ENCODE measurements around the gene AP2A2. TPM values are rescaled to one million over a fixed set of nuclear protein-coding genes. Genes with fewer than 3 reads are reported as not detected.

Gene AP2A2
- total and polyA plus RNA-seq, 2 of the 4 experiments (the other 2 are of a cell fraction), result 19.9 to 49.0 TPM

DNA sequence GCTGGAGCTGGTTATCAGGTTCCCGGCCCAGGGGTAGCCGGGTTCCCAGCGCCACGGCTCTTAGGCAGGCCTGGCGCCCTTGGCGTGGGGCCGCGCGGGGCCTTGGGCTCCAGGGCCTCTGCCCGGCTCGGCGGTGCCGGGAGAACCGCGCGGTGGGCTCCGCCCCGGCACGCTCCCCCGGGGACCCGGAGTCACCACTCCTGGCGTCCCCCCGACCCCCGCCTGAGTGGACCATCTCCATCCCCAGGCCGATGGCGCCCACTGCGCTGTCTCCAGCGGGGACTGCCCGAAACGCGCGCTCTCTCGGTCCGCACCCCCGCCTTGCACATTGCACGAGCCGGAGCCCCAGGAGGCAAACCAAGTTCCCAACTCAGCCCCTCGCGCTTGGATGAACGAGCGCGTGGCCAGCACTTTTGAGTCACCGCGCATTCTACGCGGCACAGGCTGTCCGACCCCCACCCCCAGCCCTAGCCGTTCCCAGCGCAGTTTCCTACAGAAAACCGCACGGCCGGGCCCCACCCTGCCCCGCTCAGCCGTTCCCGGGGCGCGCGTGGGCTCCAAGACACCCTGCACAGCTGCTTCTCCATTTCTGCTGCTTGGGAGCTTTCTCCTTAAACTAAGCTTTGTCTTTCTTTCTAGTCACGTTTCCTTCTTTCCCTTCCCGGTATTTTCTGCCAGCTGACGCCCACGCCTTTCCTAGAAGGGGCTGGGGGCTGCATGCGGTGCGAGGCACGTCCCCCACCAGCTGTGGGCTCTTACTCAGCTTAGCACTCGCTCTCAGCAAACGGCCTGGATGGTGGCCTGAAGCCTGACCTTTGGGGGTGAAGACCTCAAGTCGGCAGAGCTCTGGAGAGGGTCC lies 14.4 kb upstream of the AP2A2 start:
- in situ Hi-C loops (cut with MboI; ENCODE audit: low sequenced_read_pairs), result no loop called here

More for the DNA sequence above, 14.4 kb upstream of the AP2A2 start:
- Histone ChIP-seq H2BK15ac (ENCODE audit: low read depth, low read length) (peak overlapping the region; percentile 34; the same call in 1 of the 3 replicates), H4K91ac (ENCODE audit: insufficient read depth, low read depth, low read length) (peak overlapping the region; percentile 63), H2BK5ac (ENCODE audit: low read depth, low read length, poor library complexity, severe bottlenecking) (peak overlapping the region; percentile 44), H3K18ac (ENCODE audit: low read depth, low read length) (peak overlapping the region; percentile 7; the same call in 1 of the 2 replicates), H2BK20ac (ENCODE audit: low read depth, low read length) (no peak overlapping the region), H3K27ac (ENCODE audit: insufficient read depth, low read length) (peak overlapping the region; percentile 74), H2AK5ac (ENCODE audit: low read depth, low read length) (peak overlapping the region; percentile 46), H2AK9ac (replicated peaks; ENCODE audit: low read depth, low read length, poor library complexity) (peak overlapping the region; percentile 96), H3K36me3 (ENCODE audit: control insufficient read depth, insufficient read depth, low read length) (no peaks in the 10 kb centered on the region; the same call in 1 of the 2 replicates), H4K20me1 (ENCODE audit: insufficient read depth, low read length) (no peaks in the 10 kb centered on the region; the same call in none of the 2 replicates), H3K4me2 (ENCODE audit: low read depth, low read length) (peak overlapping the region; percentile 94), H4K8ac (ENCODE audit: low read depth in 2 of 2, low read length in 2 of 2) (peak overlapping the region; percentile 85 to 99), H3K4me3 (ENCODE audit: insufficient read depth, low read depth, low read length) (peak overlapping the region; percentile 74), H2BK120ac (ENCODE audit: low read depth, low read length) (peak overlapping the region; percentile 0; the same call in 1 of the 2 replicates), H3K56ac (ENCODE audit: extremely low read depth, insufficient read depth, low read length) (peak overlapping the region; percentile 65), H3K79me1 (ENCODE audit: low read depth in 1 of 2, low read length in 2 of 2) (peaks cover 9 to 47% of the 10 kb centered on the region in 2 experiments), H3K9ac (ENCODE audit: low read depth, low read length) (peak overlapping the region; percentile 77), H3K9me1 (ENCODE audit: insufficient read depth, low read length) (0 out of 2 replicates have a peak, but pooled peaks cover 8% of the 10 kb centered on the region), H4K5ac (ENCODE audit: low read depth, low read length) (peak overlapping the region; percentile 83), H3K4me1 (ENCODE audit: control insufficient read depth, insufficient read depth, low read length) (peaks cover 7% of the 10 kb centered on the region; the same call in 1 of the 2 replicates), H3K14ac (replicated peaks; ENCODE audit: low read depth, low read length) (peak overlapping the region; percentile 83), H3K23ac (ENCODE audit: low read depth, low read length) (peak overlapping the region; percentile 79), H3K27me3 (ENCODE audit: control insufficient read depth, insufficient read depth, low read length) (no peaks in the 10 kb centered on the region), H3K4ac (ENCODE audit: low read depth, low read length) (peak overlapping the region; percentile 51), H2AFZ (replicated peaks; ENCODE audit: low read length, poor library complexity) (peak overlapping the region; percentile 92), H3K9me3 (ENCODE audit: control insufficient read depth, insufficient read depth, low read length) (no peaks in the 10 kb centered on the region)
- CTCF ChIA-PET, result no interaction called here
- no peak for TF ChIP-seq BHLHE40 (IDR thresholded peaks at IDR 0.05; ENCODE audit: low read depth, low read length)
- TF ChIP-seq MXI1 (IDR thresholded peaks at IDR 0.05; ENCODE audit: borderline replicate concordance, low read depth, low read length), result peak; percentile 63; the same call in 1 of the 2 replicates
- no TSS peak for BruUV-seq (replicated peaks)
- DNase-seq, result peak; percentile 64
- intact Hi-C loops (cut with micrococcal nuclease) (no loop called here), dilution Hi-C loops (cut with HindIII; ENCODE audit: low sequenced_read_pairs, unreplicated experiment) (no loop called here)
- 2% methylated on average over 37 of the region's 68 CpGs; no CpG with 5 or more reads in 1 of the 2 experiments for WGBS, 2 experiments (ENCODE audit: extremely low coverage in 2 of 2, insufficient read length in 1 of 2)
- ATAC-seq (ENCODE audit: low read depth), result peak; percentile 48
- POLR2A ChIA-PET (ENCODE audit: unreplicated experiment), result no interaction called here

Data from IMR-90 (cell line).